ENCODE data around the gene LGR4. TPM values are rescaled to one million over a fixed set of nuclear protein-coding genes. Genes with fewer than 3 reads are reported as not detected.

LGR4 gene
- total RNA-seq, 1 experiment from 2014 or later: 44.2 TPM

GRCh38 chr11:27437829-27438594 lies 34.6 kb downstream of the LGR4 start:
- no peak overlapping the region for H3K4me3 ChIP-seq
- H3K4me1 ChIP-seq: peaks cover 20% of the 10 kb centered on the region
- H3K27ac ChIP-seq: no peak overlapping the region
- H3K27me3 ChIP-seq: no peaks in the 10 kb centered on the region
- no peaks in the 10 kb centered on the region for H3K9me3 ChIP-seq (replicated peaks)
- DNase-seq: no peak
- H3K36me3 ChIP-seq: no peaks in the 10 kb centered on the region

DNA sequence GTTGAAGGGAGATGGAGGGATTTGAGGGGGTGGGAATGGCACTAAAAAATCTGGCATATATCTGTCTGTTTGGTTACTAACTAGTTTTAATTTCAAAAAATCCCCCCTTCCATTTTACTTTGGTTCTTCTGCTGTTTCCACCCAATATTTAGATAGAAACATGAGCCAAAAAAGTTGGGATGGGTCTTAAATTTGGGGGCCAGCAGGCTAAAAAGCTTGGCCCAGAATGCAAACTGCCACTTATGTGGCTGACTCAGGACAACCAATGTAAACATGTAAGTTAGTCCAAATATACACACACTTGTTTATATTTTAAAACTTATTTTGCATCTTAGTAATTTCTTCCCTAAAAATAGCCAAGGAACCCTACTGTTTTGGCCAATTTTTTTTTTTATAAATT lies 35.7 kb downstream of the LGR4 start:
- no peak overlapping the region for H3K4me3 ChIP-seq
- H3K4me1 ChIP-seq: peaks cover 18% of the 10 kb centered on the region
- no peaks in the 10 kb centered on the region for H3K36me3 ChIP-seq
- no peaks in the 10 kb centered on the region for H3K27me3 ChIP-seq
- H3K27ac ChIP-seq: no peak overlapping the region
- no peaks in the 10 kb centered on the region for H3K9me3 ChIP-seq (replicated peaks)
- no peak for DNase-seq

- H3K4me1 ChIP-seq: peaks cover 16% of the 10 kb centered on the region
- H3K9me3 ChIP-seq (replicated peaks): no peaks in the 10 kb centered on the region
- no peak overlapping the region for H3K27ac ChIP-seq
- no peaks in the 10 kb centered on the region for H3K36me3 ChIP-seq
- DNase-seq: no peak
- H3K27me3 ChIP-seq: no peaks in the 10 kb centered on the region
- no peak overlapping the region for H3K4me3 ChIP-seq
Observed at GRCh38 chr11:27433742-27434141, 38.8 kb downstream of the LGR4 start.

- Histone ChIP-seq H3K9me3 (replicated peaks) (no peaks in the 10 kb centered on the region), H3K4me3 (no peak overlapping the region), H3K4me1 (peaks cover 23% of the 10 kb centered on the region), H3K27ac (no peak overlapping the region), H3K27me3 (no peaks in the 10 kb centered on the region), H3K36me3 (no peaks in the 10 kb centered on the region)
- DNase-seq: no peak
Observed at GRCh38 chr11:27431808-27432207, 40.8 kb downstream of the LGR4 start.

DNA sequence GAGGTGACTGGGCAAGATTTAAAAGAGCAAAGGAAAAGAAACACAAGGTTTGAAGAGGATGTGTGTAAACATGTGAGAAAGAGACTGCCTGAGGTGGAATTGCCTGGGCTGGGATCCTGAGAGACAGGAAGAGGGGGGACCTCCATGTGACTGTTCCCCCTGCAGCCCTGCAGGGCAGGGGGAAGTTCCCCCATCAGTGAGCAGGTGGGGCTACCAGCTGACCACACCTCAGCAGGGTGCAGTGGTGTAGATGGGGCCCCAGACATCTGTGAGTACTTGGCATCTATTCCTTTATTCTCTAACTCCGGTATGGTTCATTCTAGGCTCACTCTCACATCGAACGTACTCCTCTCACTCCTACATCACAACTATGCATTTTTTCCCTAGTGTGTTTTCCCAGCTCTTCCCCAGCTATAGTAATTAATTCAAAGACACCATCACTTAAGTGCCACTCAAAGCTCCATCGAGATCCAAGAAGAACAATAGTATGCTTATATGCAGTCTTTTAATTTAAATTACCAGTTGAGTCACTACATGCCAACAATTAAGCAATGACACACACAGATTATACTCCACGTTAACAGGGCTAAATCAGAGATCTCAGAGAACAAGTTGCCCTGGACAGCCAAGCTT lies 42.7 kb downstream of the LGR4 start:
- H3K9me3 ChIP-seq (replicated peaks): no peaks in the 10 kb centered on the region
- no peaks in the 10 kb centered on the region for H3K27me3 ChIP-seq
- DNase-seq: peak; percentile 65 to 73
- H3K36me3 ChIP-seq: no peaks in the 10 kb centered on the region
- H3K4me3 ChIP-seq: 0 out of 2 replicates have a peak overlapping the region, but pooled peaks have one; percentile 5
- peaks cover 26% of the 10 kb centered on the region for H3K4me1 ChIP-seq
- H3K27ac ChIP-seq: peak overlapping the region; percentile 36

DNA sequence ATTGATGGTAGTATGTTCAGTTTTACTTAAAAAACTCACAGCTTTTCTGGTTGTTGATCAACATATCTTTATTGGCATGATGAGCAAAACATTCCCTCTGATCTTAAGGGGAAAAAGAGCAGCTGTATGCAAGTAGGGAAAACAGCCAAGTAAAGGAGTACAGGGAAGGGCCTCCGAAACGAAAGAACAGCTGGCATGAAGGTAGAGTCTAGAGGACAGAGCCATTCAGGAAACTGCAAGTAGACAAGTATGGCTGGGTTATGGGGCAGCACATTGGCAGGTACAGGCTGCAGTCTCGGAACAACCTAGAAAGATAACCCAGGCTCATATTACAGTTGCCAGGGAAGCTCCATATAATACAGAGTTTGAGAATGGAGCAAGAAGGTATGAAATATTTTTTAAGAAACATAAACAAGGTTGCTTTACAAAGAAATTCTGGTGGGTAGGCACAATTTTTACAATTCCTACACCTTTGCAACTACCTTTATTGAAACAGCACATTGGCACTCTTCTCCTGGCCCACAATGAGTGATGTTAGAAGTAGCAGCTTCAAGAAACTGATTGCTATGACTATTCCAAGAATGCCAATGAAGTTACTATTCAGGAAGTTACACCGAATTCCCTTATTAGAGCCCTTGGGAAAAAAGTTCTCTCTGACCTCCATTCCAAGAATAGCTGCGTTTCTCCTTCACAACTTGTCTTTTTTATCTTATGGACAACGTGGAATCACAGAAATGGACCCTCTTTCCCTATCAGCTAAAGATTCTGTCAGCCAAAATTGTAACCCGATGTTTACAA lies 45.2 kb downstream of the LGR4 start:
- Histone ChIP-seq H3K27me3 (no peaks in the 10 kb centered on the region), H3K27ac (no peak overlapping the region), H3K36me3 (no peaks in the 10 kb centered on the region), H3K4me1 (peaks cover 36% of the 10 kb centered on the region), H3K9me3 (replicated peaks) (no peaks in the 10 kb centered on the region), H3K4me3 (no peak overlapping the region)
- peak in 1 of 2 experiments; percentile 51 for DNase-seq

DNA sequence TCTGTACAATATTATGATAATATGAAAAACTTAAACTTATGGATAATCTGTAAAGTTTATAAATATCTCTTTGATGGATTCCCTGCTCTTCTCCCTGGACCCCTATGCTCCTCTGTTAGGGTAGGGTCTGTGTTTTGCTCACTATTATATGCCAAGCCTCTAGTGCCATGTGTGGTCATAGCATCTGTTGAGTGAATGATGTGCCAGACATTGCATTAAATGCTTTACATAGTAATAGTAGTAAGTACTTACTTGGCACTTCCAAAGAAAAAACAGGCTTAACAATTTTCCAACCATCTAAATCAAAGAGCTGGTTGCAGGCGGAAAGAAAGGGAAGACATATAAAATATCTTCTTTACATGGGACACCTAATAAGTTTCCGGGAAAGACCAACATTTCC lies 46.8 kb downstream of the LGR4 start:
- no peak for DNase-seq
- Histone ChIP-seq H3K4me1 (peaks cover 52% of the 10 kb centered on the region), H3K9me3 (replicated peaks) (no peaks in the 10 kb centered on the region), H3K4me3 (no peak overlapping the region), H3K27me3 (no peaks in the 10 kb centered on the region), H3K27ac (no peak overlapping the region), H3K36me3 (no peaks in the 10 kb centered on the region)

GRCh38 chr11:27423125-27423524 lies 49.5 kb downstream of the LGR4 start:
- Histone ChIP-seq H3K4me3 (no peak overlapping the region), H3K4me1 (peaks cover 41% of the 10 kb centered on the region), H3K27me3 (no peaks in the 10 kb centered on the region), H3K27ac (peak overlapping the region; percentile 30), H3K9me3 (replicated peaks) (no peaks in the 10 kb centered on the region), H3K36me3 (no peaks in the 10 kb centered on the region)
- DNase-seq: peak; percentile 84 to 94

GRCh38 chr11:27421819-27422494 lies 50.6 kb downstream of the LGR4 start:
- H3K27me3 ChIP-seq: no peaks in the 10 kb centered on the region
- no peaks in the 10 kb centered on the region for H3K9me3 ChIP-seq (replicated peaks)
- peak overlapping the region; percentile 30; the same call in 1 of the 2 replicates for H3K27ac ChIP-seq
- H3K36me3 ChIP-seq: no peaks in the 10 kb centered on the region
- peaks cover 35% of the 10 kb centered on the region for H3K4me1 ChIP-seq
- DNase-seq: no peak
- no peak overlapping the region for H3K4me3 ChIP-seq

- DNase-seq: no peak
- H3K27ac ChIP-seq: no peak overlapping the region
- no peak overlapping the region for H3K4me3 ChIP-seq
- H3K9me3 ChIP-seq (replicated peaks): no peaks in the 10 kb centered on the region
- no peaks in the 10 kb centered on the region for H3K36me3 ChIP-seq
- H3K27me3 ChIP-seq: no peaks in the 10 kb centered on the region
- peaks cover 31% of the 10 kb centered on the region for H3K4me1 ChIP-seq
Observed at GRCh38 chr11:27420722-27421572, 51.6 kb downstream of the LGR4 start.

DNA sequence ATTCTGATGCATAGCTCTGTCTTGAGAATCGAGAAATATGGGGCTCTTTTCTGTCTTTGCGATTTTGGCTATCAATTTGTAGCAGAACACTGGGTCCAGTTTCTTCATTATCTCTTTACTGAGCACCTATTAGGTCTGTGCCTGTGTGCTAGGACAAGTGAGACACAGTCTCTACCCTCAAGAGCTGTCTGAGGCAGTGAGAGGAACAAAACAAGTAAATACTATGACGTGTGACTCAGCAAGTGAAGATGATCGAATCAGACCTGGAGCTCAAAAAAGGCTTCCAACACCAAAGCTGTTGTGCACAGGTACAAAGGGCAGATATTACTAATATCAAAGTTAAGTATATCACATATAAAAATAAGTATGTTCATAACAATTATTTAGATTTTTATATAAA lies 52.4 kb downstream of the LGR4 start:
- Histone ChIP-seq H3K4me1 (peaks cover 31% of the 10 kb centered on the region), H3K27ac (no peak overlapping the region), H3K4me3 (no peak overlapping the region), H3K36me3 (no peaks in the 10 kb centered on the region), H3K9me3 (replicated peaks) (no peaks in the 10 kb centered on the region), H3K27me3 (no peaks in the 10 kb centered on the region)
- no peak for DNase-seq

DNA sequence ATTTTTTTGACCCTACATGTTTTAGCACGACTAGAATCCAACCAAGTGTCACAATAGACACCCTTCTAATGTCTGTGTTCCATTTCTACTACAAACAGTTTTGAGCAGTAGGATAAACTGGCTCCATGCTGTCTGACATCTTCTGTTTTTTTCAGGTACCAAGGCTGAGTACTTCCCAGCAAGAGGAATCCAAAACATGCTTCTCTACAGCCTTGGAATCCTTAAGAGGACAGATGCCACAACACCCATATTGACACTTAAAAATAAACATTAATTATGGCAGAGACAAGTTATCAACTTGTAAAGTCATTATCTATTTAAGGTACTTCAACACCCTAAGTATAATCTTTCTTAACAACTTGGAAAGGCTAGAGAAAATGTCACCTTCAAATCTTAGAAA lies 54.2 kb downstream of the LGR4 start:
- Histone ChIP-seq H3K9me3 (replicated peaks) (no peaks in the 10 kb centered on the region), H3K36me3 (no peaks in the 10 kb centered on the region), H3K27ac (no peak overlapping the region), H3K4me1 (peaks cover 26% of the 10 kb centered on the region), H3K4me3 (no peak overlapping the region), H3K27me3 (no peaks in the 10 kb centered on the region)
- DNase-seq: no peak

DNA sequence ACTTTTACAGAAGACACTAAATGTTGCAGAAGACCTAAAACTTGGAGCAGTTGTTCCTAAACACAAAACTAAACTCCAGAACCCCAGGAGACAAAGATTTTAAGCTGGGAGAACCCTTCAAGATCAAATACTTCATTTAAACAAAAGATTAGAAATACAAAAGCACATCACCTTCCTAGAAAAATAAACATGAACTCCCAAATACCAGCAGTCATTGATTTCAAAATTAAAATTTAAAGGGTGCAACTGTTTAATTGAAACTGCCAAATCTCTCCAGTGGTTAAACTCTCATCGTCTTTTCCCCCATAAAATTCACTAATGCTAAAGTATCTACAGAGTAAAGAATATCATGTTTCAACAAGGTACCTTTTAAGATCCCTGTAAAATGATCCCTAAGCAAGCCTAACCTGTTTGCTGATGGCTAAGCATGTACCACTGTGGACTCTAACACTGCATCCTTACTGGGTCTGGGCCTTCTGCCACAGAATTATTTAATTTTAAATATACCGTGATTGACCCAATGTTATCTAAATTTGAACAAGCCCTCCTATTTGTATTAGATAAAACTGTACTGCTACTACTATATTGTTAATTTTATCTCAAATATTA lies 55.9 kb downstream of the LGR4 start:
- Histone ChIP-seq H3K27ac (no peak overlapping the region), H3K4me1 (peaks cover 10% of the 10 kb centered on the region), H3K9me3 (replicated peaks) (no peaks in the 10 kb centered on the region), H3K4me3 (no peak overlapping the region), H3K27me3 (no peaks in the 10 kb centered on the region), H3K36me3 (no peaks in the 10 kb centered on the region)
- no peak for DNase-seq
